Measurements from ENCODE around the gene ZNF710.
"Not testable (repeated sequence)": the region's sequence is repeated elsewhere in the genome, so short reads cannot be mapped to it uniquely, and the experiment has no call there.

ZNF710 gene, protein sequence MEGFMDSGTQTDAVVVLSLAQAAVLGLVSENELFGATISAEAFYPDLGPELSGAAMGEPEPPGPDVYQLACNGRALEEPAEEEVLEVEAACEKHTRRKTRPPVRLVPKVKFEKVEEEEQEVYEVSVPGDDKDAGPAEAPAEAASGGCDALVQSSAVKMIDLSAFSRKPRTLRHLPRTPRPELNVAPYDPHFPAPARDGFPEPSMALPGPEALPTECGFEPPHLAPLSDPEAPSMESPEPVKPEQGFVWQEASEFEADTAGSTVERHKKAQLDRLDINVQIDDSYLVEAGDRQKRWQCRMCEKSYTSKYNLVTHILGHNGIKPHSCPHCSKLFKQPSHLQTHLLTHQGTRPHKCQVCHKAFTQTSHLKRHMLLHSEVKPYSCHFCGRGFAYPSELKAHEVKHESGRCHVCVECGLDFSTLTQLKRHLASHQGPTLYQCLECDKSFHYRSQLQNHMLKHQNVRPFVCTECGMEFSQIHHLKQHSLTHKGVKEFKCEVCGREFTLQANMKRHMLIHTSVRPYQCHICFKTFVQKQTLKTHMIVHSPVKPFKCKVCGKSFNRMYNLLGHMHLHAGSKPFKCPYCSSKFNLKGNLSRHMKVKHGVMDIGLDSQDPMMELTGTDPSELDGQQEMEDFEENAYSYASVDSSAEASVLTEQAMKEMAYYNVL

DNA sequence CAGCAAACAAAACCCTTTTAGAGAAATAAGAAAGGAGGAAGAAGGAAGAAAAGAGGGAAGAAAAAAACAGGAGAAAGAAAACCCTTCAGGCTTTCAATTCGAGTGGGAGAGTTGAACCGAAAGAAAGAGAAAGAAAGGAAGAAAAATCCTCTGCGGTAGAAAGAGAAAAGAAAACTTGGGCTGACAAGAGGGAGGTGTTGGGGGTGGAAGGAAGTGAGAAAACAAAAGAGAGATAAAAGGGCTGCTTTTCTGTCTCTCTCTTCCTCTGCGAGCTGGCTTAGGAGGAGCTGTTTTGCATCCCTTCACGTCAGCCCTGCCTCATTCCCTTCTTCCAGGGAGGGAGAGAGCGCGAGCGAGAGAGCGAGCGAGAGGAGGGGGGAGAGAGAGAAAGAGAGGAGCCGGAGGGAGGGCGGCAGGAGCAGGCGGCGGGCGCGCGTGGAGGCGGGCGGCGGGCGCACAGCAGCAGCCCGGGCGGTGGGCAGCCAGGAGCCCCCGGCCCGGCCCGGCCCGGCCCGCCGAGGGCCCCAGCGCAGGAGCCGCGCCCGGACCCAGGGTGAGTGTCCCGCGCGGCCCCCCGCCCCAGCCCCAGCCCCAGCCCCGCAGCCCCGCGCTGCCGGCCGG, at the start of gene ZNF710:
Gene ZNF710 (plus strand): TSS at position 263 of the 621 bp plus-strand sequence. CDS start 65,814 bp downstream, outside the sequence.
- peak; percentile 36 for DNase-seq

DNA sequence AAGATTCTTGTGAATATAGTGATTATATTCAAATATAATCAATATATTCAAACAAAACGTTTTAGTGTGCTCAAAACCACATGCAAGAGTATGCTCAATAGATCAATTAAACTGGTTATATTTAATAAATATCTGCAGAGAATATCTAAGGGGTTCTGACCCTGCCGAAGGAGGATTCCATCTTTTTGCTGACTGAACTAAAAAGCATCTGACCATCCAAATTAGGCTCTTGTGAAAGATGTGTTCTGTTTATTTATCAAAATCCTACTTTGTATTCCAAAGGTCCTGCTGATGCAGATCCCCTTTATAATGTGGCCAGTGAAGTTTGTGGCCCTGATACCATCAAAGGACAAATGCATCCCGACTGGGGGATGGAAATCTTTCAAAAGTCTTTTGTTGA, 46.6 kb upstream of the ZNF710 start:
- DNase-seq, result no peak

DNA sequence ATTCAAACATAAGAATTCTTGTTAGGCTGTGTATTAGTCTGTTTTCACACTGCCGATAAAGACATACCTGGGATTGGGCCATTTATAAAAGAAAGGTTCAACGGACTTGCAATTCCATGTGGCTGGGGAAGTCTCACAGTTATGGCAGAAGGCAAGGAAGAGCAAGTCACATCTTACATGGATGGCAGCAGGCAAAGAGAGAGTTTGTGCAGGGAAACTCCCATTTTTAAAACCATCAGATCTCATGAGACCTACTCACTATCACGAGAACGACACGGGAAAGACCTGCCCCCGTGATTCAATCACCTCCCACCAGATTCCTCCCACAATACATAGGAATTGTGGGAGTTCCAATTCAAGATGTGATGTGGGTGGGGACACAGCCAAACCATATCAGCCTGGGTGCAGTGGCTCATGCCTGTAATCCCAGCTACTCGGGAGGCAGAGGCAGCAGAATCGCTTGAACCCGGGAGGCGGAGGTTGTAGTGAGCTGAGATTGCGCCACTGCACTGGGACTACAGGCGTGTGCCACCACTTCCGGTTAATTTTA, 45.6 kb upstream of the ZNF710 start:
- not testable (repeated sequence) for DNase-seq

- no peak for DNase-seq
Observed at GRCh38 chr15:89958107-89958805, 42.9 kb upstream of the ZNF710 start.

GRCh38 chr15:89963301-89964231, 37.6 kb upstream of the ZNF710 start:
- DNase-seq, result no peak

DNA sequence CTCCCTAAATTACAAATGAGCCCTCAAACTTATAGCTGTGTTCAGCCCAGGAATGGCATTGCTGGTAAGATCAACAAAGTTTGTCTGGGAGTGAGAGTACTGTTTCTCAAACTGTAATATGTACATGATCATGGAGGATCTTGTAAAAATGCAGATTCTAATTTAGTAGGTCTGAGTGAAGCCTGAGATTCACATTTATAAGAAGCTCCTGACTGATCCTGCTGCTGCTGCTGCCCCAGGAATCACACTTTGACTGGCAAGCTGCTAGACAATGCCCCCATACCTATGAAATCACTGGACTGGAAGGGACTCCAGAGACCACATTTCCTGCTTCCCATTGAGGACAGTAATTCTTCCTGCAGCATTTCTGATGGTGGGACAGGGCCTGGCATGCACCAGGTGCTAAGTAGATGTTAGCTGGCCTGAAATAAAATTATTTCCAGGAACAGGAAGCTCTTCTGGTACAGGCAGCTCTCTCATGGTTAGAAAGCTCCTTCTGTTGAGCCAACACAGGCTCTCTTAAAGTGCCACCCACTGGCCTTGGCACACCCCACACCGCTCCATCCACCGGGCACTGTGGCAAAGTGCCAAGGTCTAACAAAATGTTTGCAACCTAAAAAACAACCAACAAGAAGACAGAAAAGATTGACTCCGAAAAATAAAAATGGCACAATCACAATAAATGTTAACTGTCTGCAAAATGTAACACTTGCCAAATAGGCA, 36.7 kb upstream of the ZNF710 start:
- DNase-seq, result no peak

DNA sequence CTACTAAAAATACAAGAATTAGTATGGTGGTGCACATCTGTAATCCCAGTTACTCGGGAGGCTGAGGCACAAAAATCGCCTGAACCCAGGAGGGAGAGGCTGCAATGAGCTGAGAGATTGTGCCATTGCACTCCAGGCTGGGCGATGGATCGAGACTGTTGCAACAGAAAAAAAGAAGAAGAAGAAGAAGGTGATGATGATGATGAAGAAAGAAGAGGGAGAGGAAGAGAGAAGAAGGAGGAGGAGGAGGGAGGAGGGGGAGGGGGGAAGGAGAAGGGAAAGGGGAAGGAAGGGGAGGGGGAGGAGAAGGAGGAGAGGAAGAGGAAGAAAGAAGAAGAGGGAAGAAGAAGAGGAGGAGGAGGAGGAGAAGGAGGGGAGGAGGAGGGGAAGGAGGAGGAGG, 33.2 kb upstream of the ZNF710 start:
- no peak for DNase-seq

- no peak for DNase-seq
Observed at GRCh38 chr15:89971592-89971997, 29.5 kb upstream of the ZNF710 start.

GRCh38 chr15:89972085-89972484, 29.0 kb upstream of the ZNF710 start:
- DNase-seq, result no peak

- no peak for DNase-seq
Observed at GRCh38 chr15:89975482-89976245, 25.5 kb upstream of the ZNF710 start.

- no peak for DNase-seq
Observed at GRCh38 chr15:89976246-89976600, 24.9 kb upstream of the ZNF710 start.

DNA sequence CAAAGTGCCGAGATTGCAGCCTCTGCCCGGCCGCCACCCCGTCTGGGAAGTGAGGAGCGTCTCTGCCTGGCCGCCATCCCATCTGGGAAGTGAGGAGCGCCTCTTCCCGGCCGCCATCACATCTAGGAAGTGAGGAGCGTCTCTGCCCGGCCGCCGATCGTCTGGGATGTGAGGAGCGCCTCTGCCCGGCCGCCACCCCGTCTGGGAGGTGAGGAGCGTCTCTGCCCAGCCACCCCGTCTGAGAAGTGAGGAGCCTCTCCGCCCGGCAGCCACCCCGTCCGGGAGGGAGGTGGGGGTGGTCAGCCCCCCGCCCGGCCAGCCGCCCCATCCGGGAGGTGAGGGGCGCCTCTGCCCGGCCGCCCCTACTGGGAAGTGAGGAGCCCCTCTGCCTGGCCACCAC, 23.3 kb upstream of the ZNF710 start:
- DNase-seq, result not testable (repeated sequence)

- no peak for DNase-seq
Observed at GRCh38 chr15:89978914-89979313, 22.2 kb upstream of the ZNF710 start.

- DNase-seq, result no peak
Observed at GRCh38 chr15:89980896-89981295, 20.2 kb upstream of the ZNF710 start.

GRCh38 chr15:89982315-89983055, 18.6 kb upstream of the ZNF710 start:
- no peak for DNase-seq

DNA sequence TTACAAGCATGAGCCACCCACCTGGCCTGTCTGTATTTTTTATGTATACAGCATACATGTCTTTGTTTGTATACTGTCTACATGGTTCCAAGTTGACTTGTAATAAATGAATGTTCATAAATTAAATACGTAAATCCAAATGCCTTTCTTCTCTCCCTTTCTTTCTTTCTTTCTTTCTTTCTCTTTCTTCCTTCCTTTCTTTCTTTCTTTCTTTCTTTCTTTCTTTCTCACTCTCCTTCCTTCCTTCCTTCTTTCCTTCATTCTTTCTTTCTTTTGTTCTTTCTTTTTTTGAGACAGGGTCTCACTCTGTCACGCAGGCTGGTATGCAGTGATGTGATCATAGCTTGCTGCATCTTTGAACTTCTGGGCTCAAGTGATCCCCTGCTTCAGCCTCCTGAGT, 17.1 kb upstream of the ZNF710 start:
- DNase-seq, result no peak

- no peak for DNase-seq
Observed at GRCh38 chr15:89984421-89985010, 16.6 kb upstream of the ZNF710 start.

DNA sequence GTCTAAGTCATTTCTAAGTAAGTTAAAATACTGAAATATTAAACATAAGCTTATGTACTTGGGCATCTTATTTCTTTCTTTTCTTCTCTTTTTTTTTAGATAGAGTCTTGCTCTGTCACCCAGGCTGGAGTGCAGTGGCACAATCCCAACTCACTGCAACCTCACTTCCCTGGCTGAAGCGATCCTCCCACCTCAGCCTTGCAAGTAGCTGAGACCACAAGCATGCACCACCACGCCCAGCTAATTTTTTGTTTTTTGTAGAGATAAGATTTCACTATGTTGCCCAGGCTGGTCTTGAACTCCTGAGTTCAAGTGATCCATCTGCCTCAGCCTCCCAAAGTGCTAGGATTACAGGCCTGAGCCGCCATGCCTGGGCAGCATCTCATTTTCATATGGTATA, 16.0 kb upstream of the ZNF710 start:
- no peak for DNase-seq

GRCh38 chr15:89991312-89991711, 9.8 kb upstream of the ZNF710 start:
- DNase-seq, result no peak
